ENCODE results near the gene B3GAT1.

DNA sequence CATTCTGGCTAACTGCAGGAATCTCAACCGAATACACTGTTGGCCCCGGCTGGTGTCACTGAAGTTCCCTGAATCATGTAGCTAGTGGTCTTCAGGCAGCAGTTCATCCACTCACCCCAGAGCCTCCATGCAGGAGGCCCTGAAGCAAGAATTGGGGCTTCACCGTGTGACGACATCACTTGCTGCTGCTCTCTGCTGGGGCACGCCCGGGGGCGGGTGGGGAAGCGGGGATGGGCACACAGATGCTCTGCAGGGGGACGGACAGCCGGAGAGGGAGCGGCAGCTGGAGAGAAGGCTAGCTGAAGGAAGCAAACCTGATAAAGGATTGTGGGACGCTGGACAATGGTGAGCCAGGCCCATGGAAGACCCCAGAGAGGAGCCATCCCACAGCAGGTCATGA is 17.0 kb downstream of the B3GAT1 start:
- TF ChIP-seq CTCF (conservative IDR thresholded peaks at IDR 0.05 in 1 of 2, IDR thresholded peaks at IDR 0.05 in 1 of 2; ENCODE audit: low read depth in 1 of 2, low read length in 2 of 2), result no peak
- TF ChIP-seq EZH2 (IDR thresholded peaks at IDR 0.05; ENCODE audit: low read length, missing control alignments), result no peak

Measured in fibroblast of lung (primary cell).